Measurements from ENCODE around the gene ABCB8. TPM values are rescaled to one million over a fixed set of nuclear protein-coding genes. Genes with fewer than 3 reads are reported as not detected.

ABCB8 gene
- total and polyA plus RNA-seq, 9 of the 15 experiments (the other 6 are each of a cell fraction or from before 2014, with no cell fraction given) = 7.6 to 106 (median 36.3) TPM

GRCh38 chr7:151009327-151010036, 18.8 kb upstream of the ABCB8 start (continued):
- no peak for TF ChIP-seq BCLAF1 (IDR thresholded peaks at IDR 0.05; ENCODE audit: borderline replicate concordance in 1 of 2, control insufficient read depth in 1 of 2, low read depth in 2 of 2, low read length in 1 of 2)
- no peak for TF ChIP-seq EWSR1 (IDR thresholded peaks at IDR 0.05; ENCODE audit: borderline replicate concordance, low read depth, partially characterized antibody)
- no peak for TF ChIP-seq RBM15 (IDR thresholded peaks at IDR 0.05; ENCODE audit: insufficient read depth, low read length)
- 0 out of 2 replicates have a peak, but pooled peaks have one; percentile 68 for TF ChIP-seq ZNF830 (CRISPR knock-in tag; IDR thresholded peaks at IDR 0.05)
- no peak for TF ChIP-seq CBX5 (IDR thresholded peaks at IDR 0.05; ENCODE audit: borderline replicate concordance, low read depth)
- TF ChIP-seq GTF2A2 (tag; IDR thresholded peaks at IDR 0.05) = no peak
- no peak for TF ChIP-seq E4F1 (CRISPR knock-in tag; IDR thresholded peaks at IDR 0.05; ENCODE audit: borderline replicate concordance)
- TF ChIP-seq GATAD2B (IDR thresholded peaks at IDR 0.05; ENCODE audit: borderline replicate concordance) = no peak
- TF ChIP-seq JUNB (CRISPR knock-in tag; conservative IDR thresholded peaks at IDR 0.05) = no peak
- TF ChIP-seq KDM5B (IDR thresholded peaks at IDR 0.05; ENCODE audit: insufficient replicate concordance, low read depth, low read length) = no peak
- no peak; a peak in 1 of 4 replicates for TF ChIP-seq TBL1XR1 (IDR thresholded peaks at IDR 0.05; ENCODE audit: low read length in 2 of 2)
- TF ChIP-seq ZNF431 (CRISPR knock-in tag; IDR thresholded peaks at IDR 0.05) = 0 out of 2 replicates have a peak, but pooled peaks have one; percentile 11
- no peak for TF ChIP-seq FOXK2 (conservative IDR thresholded peaks at IDR 0.05 in 1 of 2, IDR thresholded peaks at IDR 0.05 in 1 of 2; ENCODE audit: low read depth in 2 of 2)
- TF ChIP-seq RBM34 (IDR thresholded peaks at IDR 0.05; ENCODE audit: borderline replicate concordance, insufficient read depth, low read length) = no peak; the same call in 1 of the 2 replicates
- no peak for TF ChIP-seq HLTF (IDR thresholded peaks at IDR 0.05)
- TF ChIP-seq ZNF253 (CRISPR knock-in tag; conservative IDR thresholded peaks at IDR 0.05) = no peak
- TF ChIP-seq POLR2A (conservative IDR thresholded peaks at IDR 0.05) = no peak
- no peak for TF ChIP-seq SAFB2 (IDR thresholded peaks at IDR 0.05; ENCODE audit: borderline replicate concordance, low read depth, low read length, severe bottlenecking)
- TF ChIP-seq MLLT1 (IDR thresholded peaks at IDR 0.05) = no peak
- no peak for TF ChIP-seq TCF7L2 (IDR thresholded peaks at IDR 0.05; ENCODE audit: low read depth, low read length)
- TF ChIP-seq EGR1 (conservative IDR thresholded peaks at IDR 0.05) = no peak
- TF ChIP-seq HEY1 (CRISPR knock-in tag; IDR thresholded peaks at IDR 0.05; ENCODE audit: borderline replicate concordance) = no peak

Measured in K562 (cell line).